ENCODE data around the gene CPNE4.
"Not testable (repeated sequence)": the region's sequence is repeated elsewhere in the genome, so short reads cannot be mapped to it uniquely, and the experiment has no call there.

The CPNE4 gene

DNA sequence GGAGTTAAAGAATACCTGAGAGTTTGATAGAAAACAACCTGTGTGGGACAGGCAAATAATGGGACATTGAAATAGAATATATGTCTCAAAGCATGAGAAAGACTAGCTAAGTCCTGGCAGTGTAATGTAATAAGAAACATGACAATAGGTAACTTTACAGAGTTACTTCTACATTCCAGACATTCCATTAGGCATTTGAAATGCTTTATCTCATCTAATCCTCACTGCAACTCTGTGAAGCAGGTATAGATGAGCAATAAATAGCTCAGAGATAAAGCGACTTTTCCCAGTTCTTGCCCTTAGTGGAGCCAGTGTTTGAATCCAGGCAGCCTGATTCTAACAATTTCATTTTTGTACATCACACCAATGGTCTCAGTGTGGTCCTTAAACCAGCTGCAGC is 76.8 kb downstream of the CPNE4 start:
- DNase-seq (ENCODE audit: low spot score) = no peak

DNA sequence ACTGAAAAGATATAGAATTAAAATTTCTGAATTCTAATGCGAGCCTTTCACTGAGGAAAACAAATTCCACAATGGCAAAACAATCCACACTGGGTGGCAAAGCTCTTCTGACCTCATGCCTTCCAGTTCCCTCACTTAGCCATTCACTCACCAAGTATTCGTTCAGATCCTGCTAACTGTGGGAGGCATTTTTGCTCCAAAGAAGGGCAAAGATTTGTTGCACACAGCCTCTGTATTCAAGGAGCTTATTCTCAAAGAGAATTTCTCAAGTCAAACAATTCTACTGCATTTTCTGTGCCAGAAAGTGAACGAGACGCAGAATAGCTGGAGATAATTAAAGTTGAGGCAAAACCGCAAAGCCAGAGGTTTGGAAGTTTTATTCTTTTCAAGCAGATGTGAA is 77.3 kb downstream of the CPNE4 start:
- no peak for DNase-seq (ENCODE audit: low spot score)

DNA sequence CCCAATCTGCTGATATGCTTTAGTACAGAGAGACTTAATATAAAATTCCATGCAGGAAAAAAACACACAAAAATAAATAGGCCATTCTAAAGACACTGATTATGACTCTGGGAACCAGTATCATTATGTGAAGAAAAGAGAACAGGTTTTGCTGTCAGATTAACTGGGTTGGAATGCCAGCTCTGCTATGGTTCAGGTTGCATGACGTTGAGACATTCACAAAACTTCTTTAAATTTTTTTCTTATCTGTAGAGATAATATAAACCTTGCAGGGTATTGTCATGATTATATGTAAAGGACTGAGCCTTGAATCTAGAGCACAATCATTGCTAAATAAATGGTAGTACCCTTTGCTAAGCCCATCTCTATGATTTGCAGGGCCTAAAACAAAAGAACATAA is 86.0 kb downstream of the CPNE4 start:
- no peak for DNase-seq (ENCODE audit: low spot score)

DNA sequence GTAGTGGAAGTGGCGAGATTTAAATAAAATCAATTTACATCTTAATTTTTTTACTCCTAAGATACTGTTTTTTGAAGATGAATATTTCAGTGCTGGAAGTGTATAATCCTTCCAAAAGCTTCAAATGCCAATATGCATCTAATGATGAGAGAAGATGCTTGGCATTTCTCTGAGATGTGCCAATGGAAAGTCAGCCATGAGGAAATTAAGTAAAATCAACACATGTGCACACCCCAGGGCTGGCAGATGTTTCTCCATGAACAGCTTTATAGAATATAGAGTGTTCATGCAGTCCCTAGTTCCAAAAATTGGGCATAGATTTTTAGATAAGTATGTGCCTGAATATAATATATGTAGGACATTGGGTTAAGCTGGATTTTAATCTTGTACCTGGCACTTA is 90.1 kb downstream of the CPNE4 start:
- no peak for DNase-seq (ENCODE audit: low spot score)

DNA sequence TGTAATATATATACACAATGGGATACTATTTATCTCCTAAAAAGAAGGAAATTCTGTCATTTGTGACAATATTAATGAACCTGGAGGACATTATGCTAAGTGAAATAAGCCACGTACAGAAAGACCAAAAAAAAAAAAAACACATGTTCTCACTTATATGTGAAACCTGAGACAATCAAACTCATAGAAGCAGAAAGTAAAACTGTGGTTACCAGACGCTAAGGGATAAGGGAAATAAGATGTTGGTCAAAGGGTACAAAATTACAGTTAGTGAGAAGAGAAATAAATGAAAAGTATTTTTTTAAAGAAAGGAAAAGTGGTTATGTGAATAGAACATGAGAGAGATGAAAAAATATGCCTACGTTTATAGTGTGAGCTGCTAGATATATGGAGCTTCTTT is 101.1 kb downstream of the CPNE4 start:
- no peak for DNase-seq (ENCODE audit: low spot score)

DNA sequence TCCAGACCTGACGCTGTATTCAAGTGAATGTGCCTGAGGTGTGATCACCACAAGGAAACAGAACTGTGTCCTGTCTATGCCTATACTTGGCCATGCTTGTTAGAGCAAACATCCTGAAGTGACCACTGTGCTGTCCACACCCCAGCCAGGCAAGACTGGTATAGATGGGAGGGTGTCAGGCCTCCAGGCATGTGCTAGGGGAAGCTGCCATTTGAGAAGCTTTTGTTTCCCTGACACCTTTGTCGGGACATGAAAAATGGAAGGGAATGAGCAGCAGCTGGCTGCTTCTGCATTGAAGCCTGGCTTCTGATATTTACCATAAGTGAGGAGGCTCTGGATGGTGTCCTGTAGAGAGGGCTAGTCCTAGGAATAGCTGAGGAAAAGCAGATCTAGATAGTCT is 106.2 kb downstream of the CPNE4 start:
- DNase-seq (ENCODE audit: low spot score) = no peak

DNA sequence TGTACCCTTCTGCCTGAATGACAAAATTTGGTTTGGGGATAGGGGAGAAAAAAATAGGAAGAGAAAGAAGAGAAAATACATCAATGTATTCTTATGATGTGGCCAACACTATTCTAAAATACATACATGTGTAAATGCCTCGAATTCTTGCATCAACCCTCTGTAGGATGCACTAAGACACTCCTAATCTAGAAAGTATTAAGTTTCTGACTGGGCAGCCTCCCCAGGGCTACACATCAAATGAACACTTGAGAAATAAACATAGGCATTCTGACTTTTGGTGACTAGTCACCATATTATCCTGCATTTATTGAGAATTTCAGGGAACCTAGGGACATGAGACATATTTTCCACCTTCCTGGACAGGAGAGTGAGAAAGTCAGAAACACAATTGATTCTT is 109.2 kb downstream of the CPNE4 start:
- no peak for DNase-seq (ENCODE audit: low spot score)

DNA sequence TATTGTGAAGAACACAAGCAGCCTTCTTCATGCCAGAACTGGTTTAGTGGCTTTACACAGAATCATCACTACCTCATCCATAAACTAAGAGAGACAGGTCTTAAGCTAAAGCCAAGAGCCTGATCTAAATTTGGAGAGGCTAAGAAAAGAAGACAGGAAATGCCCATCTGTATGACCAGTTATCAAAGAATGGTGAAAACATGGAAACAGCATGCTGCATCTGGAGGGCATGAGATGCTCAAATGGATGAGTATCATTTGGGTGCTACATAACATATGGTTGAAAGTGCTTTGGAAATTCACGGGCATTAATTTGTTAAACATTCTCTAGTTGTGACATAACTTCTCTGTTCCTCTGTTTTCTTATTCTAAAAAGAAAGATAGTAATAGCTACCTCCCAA is 112.5 kb downstream of the CPNE4 start:
- DNase-seq (ENCODE audit: low spot score) = no peak

DNA sequence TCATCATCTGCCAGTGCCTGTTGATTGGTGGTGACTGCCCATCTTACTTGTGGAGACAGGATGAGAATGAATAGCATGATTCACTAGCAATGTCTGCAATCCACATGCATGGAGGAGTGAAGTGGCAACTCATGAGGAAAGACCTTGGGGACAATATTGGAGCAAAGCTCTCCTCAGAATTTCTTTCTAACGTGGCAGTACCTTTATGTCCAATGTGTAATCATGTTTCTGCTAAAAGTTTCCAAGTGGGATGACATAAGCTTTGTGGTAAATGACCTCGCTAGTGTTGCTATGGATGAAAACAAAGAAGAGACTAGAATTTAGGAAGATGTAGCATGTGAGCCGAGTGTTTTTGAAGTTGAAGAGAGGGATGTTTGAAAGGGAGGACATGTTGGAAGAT is 117.8 kb downstream of the CPNE4 start:
- no peak for DNase-seq (ENCODE audit: low spot score)

DNA sequence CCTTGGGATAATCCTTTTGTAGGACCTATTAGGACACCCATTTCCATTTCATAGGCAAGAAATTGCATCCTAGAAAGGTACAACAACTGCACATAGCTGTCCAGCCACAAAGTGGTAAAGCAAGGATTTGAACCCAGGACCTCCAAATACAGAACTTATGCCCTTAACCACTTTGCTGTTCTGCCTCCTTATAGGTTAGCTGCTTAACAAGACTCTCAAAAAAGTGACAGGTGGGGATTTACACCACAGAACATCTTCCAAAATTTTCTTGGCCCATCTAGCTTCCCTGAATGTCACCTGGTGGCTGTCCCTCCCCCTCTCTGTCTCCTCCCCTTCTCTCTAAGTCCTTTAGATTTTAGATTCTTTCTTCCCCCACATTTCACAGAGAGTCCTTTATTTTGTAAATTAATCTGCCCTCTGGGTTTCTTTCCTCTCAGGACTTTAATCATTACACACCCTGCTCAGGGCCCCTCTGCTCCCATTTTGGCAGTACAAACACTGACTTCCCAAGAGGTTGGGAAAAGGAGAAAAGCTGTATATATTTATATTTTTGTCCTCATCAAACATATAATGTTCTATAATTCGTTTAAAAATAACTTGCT is 120.6 kb downstream of the CPNE4 start:
- peak; percentile 24 for DNase-seq (ENCODE audit: low spot score)

DNA sequence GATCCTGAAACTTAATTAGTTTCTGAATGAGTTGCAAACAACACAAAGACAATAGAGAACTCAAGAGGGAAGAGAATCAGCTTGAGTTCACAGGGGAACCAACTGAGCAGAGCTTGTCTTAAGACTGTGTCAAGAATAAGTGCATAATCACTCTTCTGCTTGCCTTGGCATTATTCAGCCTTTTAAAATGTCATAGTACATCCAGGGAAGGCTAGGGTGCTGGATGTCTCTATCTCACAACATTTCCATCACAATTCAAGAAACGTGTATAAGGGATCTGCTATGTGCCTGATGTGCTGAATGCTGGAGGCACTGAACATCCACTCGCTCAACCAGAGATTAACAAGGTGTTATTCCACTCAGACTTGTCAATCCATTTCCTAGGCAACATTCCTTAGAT is 122.6 kb downstream of the CPNE4 start:
- no peak for DNase-seq (ENCODE audit: low spot score)

DNA sequence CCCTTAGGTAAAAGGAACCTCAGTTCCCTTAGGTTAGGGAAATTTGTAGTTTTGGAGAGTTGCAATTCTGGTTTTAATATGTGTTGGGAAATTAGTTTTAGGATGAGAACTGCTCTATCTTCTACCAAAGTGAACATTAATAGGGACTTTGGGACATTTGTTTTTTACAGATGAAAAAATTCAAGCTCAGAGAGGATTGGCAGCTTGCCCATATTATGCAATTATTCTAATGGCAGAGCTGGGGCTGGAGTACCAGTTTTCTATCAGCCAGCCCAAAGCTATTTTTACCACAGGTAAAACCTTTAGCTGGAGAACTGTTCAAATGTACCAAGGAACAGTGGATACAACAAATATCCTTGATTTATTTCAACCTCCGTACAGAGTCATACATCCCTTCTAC is 127.0 kb downstream of the CPNE4 start:
- no peak for DNase-seq (ENCODE audit: low spot score)

DNA sequence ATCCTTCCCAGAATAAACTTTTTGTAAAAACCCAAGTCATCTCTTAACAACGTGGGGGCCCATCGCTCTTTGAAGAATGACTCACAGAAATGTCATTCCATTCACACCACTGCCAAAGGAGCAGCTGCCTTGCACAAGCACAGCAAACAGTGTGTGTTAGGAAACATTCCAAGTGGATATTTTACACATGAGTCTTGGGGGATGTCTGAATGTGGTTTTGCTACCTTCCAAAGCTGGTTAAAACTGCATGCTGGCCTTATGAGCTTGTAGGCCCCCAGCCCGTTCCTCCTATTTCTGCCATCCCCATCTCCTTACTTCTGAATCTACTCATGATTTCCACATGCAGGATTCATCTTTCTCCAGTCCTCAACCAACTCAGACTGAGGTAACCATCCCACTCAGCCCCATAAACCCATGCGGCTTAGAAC is 130.8 kb downstream of the CPNE4 start:
- DNase-seq (ENCODE audit: low spot score) = no peak

DNA sequence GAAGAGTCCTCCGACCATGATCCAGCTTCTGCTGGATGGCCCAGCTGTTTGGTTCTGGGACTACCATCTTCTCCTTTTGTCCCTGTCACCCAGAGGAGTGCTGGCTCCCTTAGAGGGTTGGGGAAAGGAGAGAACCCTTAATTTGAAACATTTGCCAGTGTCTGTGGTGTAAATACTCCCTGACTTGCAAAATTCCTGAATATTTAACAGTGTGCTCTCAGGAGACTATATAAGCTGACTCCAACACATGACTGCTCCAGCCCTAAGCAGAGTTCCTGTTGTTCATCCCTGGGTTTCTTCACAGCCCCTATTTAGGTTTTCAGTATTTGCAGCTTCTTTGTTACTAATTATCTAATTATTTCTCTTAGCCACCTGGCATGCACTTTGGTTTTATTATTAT is 133.1 kb downstream of the CPNE4 start:
- no peak for DNase-seq (ENCODE audit: low spot score)

DNA sequence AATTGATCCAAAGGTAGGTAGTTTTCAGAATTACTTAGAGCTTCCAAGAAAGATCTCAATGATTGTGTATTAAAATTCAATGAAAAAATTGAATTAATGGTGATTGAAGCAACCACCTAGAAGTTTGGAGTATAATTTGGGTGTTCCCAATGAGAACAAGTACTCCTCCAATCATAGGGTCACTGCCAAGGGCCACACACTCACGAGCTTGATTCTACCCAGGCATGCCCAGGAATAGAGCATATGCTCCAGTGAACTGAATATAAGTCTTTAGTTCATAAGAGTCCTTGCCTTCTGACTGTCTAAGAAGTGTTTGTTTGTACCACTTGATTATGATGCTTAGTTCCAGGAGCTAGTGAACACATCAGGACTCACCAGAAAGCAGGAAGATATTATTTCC is 133.9 kb downstream of the CPNE4 start:
- no peak for DNase-seq (ENCODE audit: low spot score)

DNA sequence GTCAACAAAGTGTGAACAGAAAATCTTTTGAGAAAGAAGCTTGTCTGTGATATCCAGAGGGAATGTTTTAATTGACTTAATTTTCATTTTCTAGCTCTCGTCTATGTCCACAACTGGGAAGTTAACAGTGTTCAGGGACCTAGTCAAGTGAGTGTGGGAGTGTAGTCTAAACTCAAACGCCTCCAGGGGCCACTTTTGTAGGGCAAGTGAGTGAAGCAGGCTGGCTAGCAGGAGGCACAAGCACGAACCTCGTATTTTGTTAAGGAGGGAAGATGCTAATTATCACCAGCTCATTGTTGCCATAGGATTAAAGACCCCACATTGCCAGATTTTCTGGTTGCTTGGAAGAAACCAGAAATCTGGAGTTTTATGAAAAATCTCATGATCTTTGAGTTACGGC is 135.8 kb downstream of the CPNE4 start:
- DNase-seq (ENCODE audit: low spot score) = no peak

DNA sequence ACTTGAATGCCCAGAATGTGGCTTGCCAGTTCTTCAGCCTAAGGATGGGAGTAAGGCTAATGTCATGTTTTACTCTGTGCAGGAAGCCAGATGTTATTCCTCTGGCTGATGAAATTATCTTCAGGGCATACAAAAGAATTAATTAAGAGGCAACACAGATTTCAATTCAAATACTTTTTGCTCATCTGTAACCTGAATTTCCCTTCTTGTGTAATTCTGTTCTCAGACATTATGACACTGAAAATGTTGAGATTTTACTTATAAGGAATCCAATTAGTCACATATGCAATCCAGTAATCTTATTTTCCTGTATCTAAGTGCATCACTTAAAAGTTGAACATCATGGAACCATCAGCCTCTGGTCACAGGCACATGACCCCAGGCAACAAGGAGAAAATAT is 136.5 kb downstream of the CPNE4 start:
- no peak for DNase-seq (ENCODE audit: low spot score)

DNA sequence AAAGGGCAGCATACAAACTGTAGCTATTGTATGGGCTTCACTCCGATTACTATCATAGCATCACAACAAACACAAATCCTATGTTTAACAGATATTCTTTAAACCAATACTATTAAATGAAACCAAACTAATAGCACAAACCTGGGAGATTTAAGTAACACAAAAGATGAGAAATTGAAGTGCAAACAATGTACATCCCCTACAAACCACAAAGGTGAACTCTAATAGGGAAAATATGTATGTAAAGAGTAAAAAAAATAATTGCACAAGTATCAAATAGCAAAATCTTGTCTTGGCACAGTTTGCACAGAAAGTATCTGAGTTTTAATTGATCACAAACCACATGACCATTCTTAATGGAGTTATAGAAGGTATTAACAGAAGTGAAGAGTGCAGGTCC is 138.5 kb downstream of the CPNE4 start:
- DNase-seq (ENCODE audit: low spot score) = no peak

DNA sequence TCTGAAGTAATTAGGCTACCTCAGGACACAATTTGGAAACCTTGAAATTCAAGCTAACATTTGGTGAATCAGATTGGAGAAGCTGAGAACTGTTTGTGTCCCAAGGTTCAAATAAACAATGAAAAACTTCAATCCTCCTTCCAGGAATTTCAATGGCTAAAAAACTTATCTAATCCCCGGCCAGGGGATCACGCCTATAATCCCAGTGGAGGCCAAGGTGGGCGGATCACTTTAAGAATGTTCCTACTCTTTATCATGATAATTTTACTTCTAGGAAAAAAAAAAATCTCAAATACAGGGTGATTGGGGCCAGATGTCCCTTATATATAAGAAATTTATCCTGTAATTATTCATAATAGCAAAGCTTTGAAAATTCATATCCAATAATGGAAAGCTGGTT is 139.0 kb downstream of the CPNE4 start:
- no peak for DNase-seq (ENCODE audit: low spot score)

DNA sequence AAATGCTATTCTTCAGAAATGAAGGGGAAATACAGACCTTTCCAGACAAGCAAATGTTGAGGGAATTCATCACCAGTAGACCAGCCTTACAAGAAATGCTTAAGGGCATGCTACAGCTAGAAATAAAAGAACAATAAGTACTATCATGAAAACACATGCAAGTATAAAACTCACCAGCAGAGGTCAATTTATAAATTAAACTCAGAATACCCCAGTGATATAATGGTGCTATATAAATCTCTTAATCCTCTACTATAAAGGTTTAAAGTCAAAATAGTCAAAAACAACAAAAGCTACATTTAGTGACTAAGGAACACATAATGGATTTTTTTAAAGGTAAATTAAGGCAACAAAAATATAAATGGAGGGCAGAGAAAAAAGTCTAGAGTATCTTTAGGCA is 142.5 kb downstream of the CPNE4 start:
- DNase-seq (ENCODE audit: low spot score) = no peak

DNA sequence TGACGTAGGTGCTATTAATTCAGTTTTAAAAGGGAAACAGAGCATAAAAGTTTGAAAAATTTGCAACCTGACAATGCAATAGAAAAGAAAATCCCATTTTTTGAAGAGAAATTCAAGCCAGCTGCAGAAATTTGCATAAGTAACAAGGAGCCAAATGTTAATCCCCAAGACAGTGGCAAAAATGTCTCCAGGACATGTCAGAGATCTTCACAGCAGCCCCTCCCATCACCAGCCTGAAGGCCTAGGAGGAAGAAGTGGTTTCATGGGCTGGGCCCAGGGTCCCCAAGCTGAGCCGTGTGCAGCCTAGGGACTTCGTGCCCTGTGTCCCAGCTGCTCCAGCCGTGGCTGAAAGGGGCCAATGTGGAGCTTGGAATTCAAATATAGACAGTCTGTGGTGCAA is 148.9 kb downstream of the CPNE4 start:
- not testable (repeated sequence) for DNase-seq (ENCODE audit: low spot score)

DNA sequence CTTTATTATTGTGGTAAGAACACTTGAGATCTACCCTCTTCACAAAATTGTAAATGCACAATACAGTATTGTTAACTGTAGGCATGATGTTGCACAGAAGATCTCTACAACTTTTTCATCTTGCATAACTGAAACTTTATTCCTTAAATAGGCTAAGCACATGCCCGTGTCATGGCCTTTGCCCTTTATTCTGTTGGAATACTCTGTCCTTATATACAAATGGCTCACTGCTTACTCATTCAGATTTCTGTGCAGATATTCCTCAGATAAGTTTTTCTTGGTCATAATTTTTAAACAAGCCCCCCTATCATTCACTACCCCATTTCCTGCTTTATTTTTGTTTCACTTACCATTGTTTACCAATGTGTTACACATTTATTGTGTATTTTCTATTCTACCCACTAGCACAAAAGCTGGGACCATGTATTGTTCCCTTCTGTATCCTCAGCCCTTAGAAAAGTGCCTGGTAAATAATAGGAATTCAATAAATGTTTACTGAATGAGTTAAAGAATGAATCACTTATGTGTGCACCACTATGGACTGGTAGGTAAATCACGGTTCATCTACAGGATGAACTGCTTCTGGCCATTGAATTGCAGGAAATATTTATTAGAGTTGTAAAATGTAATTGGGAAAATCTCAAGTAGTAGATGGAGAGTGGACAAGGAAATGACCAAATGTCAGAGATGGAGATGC is 151.0 kb downstream of the CPNE4 start:
- no peak for DNase-seq (ENCODE audit: low spot score)

DNA sequence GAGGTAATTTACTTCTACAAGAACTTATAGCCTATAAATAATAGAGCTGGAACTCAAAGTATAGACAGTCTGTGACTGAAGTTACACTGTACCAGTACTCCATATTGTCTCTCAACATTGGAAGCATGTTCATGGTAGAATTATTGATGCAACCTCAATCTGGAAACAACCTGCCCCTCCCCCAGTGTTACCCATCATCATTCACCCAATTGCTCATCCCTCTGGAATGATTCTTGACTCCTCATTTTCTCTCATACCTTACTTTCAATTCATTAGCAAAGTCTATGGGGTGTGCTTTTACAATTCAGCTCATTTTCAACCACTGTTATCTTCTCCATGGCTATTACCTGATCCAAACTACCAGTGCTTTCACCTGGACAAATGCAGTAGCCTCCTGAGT is 151.7 kb downstream of the CPNE4 start:
- DNase-seq (ENCODE audit: low spot score) = no peak

DNA sequence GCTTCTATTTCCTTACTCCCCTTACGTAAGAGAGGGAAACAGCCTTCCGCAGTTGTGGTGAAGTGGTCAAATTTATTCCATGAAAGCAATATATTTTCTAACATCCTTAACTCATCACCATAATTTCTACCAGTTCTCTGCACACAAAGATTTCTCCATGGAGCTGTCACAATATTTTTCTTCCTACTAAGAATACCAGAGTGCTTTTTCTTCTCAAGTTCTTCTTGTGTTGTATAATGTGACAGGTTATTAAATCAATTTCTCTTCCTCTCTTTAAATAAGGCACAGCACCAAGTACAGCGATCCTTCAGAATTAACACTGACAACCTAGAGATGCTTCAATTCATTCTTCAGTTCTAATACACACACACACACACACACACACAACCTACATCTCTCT is 153.0 kb downstream of the CPNE4 start:
- no peak for DNase-seq (ENCODE audit: low spot score)

Data from iPS-NIHi11 (cell line).